HG03521 (cell line): ENCODE measurements around the gene COL16A1.
"Not testable (repeated sequence)": the region's sequence is repeated elsewhere in the genome, so short reads cannot be mapped to it uniquely, and the experiment has no call there.

Experiments
- ATAC-seq: cut with Tn5 transposase; IDR thresholded peaks from one replicate; pipeline ENCODE4 v1.9.1; 2021; ENCODE audit warnings: mild to moderate bottlenecking, moderate library complexity; ENCODE audit not compliant: unreplicated experiment

The COL16A1 gene

DNA sequence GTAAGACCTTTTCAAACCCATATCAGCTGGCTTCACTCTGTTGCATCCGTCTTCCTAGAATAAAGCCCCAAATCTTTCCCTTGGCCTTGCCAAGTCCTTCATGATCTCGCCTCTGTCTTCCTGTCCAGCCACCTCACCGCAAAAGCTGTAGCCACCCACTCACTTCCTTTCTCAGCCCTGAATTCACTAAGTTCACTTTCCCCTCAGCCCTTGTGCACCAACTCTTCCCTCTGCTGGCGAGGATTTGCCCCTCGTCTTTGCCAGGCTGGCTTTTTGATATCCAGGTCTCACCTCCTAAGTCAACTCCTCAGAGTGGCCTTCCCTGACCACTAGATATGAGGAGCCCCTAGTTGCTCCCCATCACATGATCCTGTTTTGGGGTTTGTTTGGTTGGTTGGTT lies 3.9 kb upstream of the COL16A1 start:
- ATAC-seq = no peak

DNA sequence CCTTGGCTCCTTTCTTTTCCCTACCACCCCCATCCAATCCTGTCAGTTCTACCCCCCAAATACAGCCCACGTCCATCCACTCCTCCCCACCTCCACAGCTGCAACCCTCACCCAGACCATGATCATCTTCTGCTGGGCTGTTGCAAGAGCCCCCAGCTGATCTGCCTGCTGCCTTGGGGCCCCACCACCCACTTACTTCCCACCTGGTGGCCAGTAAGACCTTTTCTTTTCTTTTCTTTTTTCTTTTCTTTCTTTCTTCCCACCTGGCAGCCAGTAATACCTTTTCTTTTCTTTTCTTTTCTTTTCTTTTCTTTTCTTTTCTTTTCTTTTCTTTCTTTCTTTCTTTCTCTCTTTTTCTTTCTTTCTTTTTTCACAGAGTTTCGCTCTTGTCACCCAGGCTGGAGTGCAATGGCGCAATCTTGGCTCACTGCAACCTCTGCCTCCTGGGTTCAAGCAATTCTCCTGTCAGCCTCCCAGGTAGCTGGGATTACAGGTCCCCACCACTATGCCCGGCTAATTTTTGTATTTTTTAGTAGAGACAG lies 3.3 kb upstream of the COL16A1 start:
- ATAC-seq = not testable (repeated sequence)

DNA sequence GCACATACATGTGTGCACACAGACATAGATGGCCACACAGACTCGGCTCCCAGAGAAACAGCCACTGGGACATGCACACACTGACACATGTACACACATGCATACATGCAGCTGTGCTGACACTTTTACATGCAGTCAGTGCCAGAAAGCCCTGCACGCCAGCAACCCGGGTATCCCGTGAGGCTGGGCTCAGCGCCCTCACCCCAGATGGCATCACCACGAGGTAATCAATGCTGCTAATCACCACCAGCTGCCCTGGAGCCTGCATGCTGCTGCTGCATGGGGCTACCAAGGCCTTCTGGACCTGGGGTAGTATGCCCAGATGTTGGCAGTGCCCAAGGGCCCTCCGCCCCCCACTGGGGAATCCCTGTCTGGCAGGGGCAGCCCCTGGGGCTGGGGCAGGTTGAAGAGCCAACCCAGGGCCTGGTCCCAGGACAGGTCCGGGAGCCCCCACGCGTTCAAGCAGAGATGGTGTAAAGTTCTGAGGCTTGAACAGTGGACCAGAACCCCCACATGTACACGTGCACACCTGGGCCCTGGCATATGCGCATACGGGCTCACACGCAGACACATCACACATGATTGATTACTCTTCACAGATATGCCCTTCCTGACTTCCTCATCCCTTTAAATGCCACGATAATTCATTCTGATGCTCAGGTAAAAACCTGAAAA lies 2.7 kb upstream of the COL16A1 start:
- ATAC-seq = no peak

DNA sequence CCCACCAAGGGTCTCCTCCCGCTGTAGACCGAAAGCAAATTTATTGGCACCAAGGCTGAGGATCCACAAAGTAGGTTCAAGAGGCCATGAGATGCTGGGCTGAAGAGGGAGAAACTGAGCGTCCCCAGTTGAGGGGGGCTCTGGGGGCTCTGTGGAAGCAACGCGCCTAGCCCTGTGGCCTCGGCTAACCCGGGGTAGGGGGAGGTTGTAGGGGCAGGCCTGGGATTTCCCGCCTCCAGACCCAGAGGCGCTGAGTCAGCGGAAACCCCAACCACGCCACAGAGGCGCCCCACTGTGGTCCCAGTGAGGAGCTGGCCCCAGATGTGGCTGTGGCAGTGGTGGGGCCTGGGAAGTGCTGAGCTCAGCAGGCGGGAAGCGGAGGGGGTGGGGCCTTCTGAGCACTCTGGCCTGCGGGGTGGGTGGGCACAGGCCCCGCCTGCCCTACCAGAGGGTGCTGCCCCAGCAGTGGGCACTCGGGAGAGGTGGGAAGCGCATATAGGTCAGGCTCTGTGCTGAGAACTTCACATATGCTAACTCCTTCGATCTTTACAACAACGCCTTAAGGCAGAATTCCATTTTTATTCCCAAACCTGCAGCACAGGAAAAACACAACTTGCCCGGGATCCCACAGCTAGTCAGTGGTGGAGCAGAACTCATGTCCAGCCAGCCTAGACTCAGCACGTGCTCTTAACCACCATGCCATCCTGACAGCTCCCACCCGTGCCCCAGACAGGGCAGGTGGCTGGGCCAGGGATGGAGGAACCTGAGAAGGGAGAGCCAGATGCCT lies 1.5 kb upstream of the COL16A1 start:
- no peak for ATAC-seq

DNA sequence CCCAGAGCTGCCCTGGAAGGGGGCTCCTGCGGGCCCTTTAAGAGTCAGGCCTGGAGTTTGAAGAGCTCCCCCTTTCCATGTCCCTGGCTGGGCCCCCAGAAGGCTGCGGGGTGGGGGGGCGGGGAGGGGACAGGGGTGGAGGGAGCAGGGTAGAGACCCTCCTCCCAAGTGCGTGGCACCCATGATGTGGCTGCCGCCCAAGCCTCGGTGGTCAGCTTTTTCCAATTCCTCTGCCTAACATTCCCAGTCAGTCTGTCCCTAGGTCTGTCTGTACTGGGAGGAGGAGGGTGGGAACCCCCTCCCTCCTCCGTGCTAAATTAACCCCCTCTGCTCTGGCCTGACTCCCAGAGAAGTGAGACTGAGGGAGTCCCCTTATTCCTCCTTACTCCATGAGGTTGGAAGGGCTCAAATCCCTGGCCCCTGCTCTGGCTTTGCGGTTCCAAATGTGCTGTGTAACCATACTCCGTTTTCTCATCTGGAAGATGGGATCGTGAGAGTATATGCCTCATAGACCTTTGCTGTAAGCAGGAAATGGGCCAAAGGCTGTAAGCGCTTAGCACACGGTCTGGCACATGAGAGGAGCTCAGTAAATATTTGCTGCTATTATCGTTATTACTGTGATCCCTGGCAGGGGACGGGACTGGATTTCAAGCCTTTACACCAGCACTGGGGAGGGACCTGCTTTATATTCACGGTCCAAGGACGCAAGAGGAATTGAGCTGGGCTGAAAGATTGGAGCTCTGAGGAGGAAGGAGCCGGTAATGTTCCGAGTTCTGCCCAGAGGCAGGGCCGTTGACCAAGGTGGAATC lies 658 bp upstream of the COL16A1 start:
- no peak for ATAC-seq

DNA sequence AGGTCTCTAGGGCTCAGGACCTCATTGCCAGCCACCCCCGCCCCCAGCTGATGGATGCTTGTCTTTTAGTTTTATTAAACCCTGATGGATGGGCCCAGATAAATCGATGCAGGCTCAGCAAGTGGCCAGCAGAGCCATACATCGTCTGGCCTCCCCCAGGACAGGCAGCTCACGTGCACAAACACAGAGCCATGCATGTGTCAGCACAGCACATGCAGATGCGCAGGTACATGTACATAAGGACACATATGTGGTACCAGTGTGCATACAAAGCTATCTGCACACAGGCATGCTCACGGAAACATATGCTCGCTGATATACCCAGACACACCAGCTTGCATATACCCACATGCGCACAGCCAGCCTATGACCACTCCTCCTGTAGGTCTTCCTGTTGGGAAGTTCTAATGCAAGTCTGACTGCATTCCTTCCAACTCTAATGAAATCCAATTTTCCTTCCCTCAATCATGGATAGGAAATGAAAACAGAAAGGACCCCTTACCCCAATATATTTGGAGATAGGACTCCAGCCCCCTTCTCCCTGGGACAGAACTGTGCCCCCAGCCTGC lies 897 bp downstream of the COL16A1 start:
- no peak for ATAC-seq

DNA sequence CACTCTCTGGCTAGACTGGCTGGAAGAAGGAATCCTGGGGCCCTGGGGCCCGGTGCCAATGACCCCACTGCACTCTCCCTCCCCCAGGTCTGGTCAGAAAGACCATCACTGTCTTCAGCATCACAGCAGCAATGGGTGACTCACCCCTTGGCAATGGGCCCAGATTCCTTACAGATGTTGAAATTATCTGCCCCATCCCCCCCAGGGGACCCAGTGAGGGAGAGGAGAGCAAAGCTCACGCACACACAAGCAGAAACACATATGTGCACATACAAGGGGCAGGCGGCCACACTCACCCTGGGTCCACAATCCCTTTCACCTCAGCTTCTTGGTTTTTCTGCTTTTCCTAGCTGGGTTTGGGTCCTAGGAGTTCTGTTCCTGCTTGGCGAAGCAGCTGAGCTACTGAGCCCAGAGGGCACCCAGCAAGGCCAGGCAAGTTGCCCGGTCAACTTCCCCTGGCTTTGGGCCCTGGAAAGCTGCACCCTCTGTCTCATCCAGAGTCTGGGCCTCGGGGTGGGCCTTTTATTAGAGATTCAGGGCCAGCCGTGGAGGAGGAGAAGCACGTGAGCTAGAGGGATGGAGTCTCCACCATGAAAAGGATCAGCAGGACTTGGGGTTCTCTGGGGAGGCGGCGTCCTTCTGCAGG lies 2.6 kb downstream of the COL16A1 start:
- ATAC-seq = no peak

DNA sequence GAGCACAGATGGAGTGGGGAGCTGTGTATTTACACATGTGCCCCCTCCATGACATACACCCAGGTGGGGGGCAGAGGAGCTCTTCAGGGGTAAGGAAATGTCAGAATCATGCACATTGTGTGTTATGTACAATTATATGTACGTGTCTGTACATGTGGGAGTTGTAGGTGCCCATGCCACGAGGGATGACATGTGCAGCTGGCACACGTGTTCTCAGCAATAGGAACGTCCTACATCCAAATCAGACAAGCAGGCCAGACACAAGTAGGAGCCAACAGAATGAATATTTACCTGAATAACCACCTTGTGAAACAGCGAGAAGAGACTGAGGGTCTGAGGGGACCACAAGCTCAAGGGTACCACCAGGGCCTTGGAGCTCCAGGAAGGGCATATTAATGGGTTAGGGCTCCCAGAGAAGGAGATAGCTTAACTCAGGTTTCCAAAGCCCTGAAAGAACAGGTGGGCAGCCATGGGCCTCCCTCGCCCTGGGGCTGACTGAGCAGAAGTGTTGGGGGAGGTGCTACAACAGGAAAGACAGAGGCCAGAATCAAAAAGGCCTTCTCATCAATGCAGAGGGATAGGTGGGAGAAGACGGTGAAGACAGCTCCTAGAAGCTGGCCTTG lies 3.2 kb downstream of the COL16A1 start:
- no peak for ATAC-seq

DNA sequence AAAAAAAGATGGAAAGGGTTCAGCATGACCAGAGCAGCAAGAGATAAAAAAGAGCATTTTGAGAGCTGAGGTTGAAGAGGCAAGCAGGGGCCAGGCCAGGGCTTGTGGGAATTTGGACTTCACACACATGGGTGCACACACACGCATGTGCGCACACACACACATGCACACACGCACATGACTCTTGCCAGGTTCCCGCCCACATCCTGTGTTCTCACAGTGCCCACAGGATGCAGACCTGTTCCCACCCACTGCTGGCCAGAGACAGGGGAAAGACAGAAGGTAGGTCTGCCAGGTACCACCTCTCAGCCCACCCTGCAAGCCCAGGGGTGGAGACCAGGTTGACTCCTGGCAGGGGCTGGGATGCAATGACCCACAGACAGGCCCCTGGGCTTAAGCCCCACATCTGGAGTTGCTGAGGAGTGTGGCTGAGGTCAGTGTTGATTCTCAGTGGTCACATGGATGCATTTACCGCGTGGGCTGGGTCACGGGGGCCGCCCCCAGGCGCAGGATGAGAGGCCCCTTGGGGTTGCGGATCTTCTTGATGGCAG lies 4.4 kb downstream of the COL16A1 start:
- ATAC-seq = no peak

DNA sequence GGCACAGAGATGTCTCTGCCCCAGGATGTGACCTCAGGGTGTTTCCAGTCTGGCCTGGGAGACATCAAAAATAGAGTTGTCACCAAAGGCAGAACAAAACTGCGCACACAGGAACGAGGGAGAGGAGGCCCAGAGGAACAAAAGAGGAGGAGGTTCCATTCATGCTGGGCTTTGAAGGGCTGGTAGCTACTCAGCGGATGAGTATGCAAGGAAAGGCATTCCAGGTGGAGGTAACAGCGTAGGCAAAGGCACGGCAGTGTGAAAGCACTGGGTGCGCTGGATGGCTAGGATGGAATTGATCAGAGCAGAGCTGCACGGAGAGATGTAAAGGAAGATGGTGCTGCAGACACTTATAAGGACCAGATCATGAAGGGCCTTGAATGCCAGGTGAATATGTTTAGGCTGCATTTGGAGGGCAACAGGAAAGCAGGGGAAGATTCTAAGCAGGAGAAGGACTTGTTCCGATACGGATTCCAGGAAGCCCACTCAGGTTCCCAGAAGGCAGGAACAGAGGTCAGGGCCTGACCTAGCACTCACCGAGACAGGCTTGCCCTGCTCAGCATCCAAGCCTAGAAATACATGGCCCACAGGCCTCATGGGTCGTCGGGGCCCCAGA lies 6.3 kb downstream of the COL16A1 start:
- ATAC-seq = no peak

DNA sequence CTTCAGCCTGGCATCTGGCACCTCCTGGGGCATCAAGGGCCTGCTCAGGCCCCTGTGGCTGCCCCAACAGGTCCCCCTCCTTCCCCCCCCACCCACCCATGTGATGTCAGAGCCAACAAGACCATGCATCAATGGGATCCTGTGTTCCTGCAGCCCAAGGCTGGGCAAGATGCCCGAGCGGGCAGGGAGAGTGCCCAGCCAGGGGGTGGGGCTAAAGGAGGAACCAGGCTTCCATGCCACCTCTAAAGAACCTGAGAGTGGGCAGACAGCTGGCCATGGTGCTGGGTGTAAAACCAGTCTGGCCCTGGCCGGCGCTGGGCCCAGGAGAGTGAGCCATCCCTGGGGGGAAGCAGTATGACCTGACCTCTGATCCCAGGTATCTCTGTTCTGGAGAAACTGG lies 7.6 kb downstream of the COL16A1 start:
- no peak for ATAC-seq

DNA sequence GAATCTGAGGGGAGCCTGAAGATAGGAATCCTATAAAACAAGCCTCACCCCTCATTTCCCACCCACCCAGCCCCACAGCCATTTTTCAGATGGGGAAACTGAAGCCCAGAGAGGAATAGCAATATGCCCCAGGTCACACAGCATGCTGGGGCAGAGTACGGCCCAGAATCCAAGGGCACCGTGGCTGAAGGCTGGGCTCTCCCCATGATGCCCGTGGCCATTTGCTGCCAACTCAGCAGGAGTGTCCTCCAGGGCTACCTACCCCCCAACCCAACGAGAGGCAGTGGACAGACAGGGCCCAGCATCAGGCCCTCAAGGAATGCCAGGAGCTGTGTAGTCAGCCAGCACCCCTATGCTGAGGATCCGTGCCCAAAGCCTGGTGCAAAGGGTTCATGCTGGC lies 8.5 kb downstream of the COL16A1 start:
- ATAC-seq = no peak

DNA sequence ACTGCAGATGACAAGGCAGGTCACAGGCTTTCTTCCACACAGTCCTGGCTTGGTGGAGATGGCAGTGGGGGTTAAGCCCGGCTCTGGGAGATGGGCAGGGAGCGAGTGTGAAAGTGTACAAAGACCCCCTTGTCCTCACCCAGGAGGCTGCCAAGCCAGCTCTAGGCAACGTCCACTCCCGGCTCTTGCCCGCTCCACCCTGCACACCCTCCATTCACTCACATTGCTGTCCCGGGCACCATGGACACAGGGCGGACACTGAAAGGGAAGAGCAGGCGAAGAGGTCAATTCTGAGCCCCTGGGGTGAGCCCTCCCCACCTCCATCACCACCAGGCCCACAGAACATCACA lies 8.9 kb downstream of the COL16A1 start:
- no peak for ATAC-seq

DNA sequence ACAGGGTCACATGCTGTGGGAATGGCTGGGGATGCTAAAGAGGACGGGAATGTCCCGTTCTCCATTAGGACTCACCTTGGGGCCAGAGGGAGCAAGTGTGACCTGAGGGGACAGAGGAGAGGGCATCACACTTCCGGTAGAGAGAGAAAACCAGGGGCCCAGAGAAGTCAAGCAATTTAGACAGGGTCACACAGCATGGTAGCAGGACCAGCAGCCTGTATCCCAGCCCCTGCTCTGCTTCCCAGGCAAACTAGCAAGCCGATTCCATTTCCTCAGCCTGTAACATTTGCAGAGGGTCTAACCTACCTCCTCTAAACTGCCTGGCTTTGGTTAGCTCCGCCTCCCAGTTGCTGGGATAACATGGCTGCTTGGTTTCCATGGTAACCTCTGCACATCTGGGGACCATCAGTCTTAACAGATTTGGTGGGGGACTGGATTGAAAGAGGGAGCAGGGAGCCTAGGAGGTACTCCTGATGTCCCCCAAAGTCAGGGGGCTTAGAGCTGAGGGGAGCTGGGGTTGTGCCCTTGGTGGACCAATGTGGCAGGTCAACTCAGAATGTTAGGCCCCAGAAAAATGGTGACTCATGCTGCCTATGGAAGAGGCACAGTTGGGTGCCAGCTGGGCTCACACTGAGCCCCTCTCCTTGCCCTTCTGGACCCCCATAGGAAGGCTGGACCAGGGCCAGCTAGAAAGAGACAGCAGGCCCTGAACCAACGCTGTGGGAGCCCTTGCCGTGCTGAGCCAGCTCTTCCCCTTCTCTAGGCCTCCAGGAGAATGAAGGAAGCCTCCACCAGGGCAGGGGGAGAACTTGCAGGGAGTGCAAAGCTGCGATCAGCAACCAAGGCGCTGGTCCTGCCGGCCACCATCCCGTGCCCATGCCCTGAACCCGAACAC lies 9.5 kb downstream of the COL16A1 start:
- ATAC-seq = no peak

DNA sequence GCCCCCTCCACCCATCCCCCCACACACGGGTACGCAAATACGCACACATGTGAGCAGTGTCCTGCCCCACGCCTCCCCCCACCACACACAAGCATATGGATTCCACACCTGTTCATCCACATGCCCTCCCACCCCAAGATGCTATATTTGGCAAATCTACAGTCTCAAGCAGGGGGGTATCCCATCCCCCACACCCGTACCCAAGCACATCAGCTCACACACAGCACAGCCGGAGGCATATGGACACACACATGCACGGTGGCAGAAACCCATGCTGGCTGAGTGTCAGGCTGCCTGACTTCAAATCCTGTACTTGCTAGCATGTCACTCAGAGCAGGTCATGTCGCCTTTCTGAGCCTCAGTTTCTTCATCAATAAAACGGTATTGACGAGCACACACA lies 10.6 kb downstream of the COL16A1 start:
- no peak for ATAC-seq

DNA sequence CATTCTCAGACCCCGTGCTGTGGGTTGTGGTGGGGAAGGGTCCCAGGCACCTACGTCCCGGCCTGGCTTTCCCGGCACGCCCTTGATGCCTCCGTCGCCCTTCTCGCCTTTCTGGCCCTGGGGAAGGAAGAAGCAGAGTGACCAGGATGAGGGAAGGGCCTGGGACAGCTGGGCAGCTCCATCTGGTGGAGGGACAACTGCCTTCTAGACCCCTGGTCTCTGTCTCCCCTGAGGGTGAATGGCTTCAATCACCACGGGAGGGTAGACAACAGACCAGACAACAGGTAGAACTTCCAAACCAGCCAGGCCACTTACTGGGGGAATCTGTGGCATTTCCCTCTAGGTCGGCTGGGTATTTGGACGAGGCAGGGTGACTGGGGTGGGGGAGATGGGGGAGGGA lies 11.9 kb downstream of the COL16A1 start:
- no peak for ATAC-seq

DNA sequence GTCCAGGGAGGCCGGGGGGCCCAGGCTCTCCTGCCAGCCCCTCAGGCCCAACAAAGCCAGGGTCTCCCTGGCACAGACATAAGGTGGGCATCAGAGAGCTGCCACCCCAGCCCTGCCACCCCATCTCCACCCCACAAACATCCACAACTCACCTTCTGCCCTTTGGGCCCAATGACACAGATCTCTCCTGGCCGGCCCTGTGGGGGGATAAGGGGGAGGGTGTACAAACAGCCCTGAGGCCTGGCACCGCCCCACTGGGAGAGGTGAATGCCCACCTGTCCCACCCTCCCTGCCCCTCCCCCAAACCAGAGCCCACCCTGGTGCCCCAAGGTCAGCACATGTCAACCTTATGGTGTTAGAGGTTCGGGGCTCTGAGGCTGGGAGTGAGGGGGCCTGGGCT lies 12.4 kb downstream of the COL16A1 start:
- ATAC-seq = no peak

DNA sequence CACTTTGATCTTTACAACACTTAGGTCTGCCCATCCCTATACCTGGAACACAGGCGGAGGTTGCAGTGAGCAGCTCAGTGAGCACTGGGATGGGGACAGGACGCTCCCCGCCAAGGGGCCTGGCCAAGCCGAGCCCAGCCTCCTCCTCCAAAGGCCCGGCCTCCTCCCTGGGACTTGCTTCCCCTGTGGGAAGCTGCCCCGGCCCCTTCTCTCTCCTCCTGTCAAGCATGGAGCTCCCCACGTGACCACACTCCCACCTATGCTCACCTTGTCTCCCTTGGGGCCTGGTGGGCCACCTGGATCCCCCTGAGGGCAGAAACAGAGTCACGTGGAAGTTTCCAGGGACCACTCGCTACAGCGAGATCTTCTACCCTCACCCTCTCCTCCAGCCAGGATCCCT lies 12.9 kb downstream of the COL16A1 start:
- no peak for ATAC-seq

DNA sequence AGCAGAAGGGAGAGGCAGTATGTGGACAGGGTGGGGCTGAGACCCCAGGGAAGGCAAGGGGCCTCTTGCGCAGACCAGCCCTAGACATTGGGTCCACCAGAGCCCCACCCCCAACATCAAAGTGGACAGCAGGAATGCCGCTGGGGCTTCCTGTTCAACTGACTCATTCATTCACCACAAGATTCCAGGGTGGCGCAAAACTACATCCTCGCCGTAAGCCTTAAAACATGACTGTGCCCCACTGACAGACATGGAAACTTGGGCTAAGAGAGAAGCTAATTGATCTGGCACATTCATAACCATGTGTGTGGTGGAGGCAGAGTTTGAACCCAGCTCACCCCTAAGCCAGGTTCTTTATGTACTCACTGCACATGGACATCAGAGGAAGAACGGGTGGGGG lies 14.0 kb downstream of the COL16A1 start:
- no peak for ATAC-seq
